ENCODE results near the gene GAS7.

- TF ChIP-seq EP300 (IDR thresholded peaks at IDR 0.05) (no peak), POLR2A (IDR thresholded peaks at IDR 0.05) (no peak)
- TF ChIP-seq, protein P1, sequence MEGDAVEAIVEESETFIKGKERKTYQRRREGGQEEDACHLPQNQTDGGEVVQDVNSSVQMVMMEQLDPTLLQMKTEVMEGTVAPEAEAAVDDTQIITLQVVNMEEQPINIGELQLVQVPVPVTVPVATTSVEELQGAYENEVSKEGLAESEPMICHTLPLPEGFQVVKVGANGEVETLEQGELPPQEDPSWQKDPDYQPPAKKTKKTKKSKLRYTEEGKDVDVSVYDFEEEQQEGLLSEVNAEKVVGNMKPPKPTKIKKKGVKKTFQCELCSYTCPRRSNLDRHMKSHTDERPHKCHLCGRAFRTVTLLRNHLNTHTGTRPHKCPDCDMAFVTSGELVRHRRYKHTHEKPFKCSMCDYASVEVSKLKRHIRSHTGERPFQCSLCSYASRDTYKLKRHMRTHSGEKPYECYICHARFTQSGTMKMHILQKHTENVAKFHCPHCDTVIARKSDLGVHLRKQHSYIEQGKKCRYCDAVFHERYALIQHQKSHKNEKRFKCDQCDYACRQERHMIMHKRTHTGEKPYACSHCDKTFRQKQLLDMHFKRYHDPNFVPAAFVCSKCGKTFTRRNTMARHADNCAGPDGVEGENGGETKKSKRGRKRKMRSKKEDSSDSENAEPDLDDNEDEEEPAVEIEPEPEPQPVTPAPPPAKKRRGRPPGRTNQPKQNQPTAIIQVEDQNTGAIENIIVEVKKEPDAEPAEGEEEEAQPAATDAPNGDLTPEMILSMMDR (IDR thresholded peaks at IDR 0.05), result no peak
These were observed 315.0 kb downstream of the GAS7 start for GRCh38 chr17:9883451-9883850.

Data from tibial nerve (tissue), 4 donors.